ENCODE results near the gene OR2T11. TPM values are rescaled to one million over a fixed set of nuclear protein-coding genes. Genes with fewer than 3 reads are reported as not detected.

OR2T11 gene
- total RNA-seq, 2 donors from 2014 or later: 0.26 TPM; not detected in 1

Small RNA genes within 50 kb of the gene (small RNA-seq; reads per million reads assigned to genes)
- not detected for gene RF00019

Other genes with a start within 250 kb of the OR2T11 start
- gene OR2T1, start 232.0 kb downstream of the OR2T11 start, total RNA-seq: not detected
- not detected for gene OR2T2, start 189.5 kb downstream of the OR2T11 start, total RNA-seq
- gene OR2T3, start 161.7 kb downstream of the OR2T11 start, total RNA-seq: not detected
- gene OR2T5, start 146.5 kb downstream of the OR2T11 start, total RNA-seq: not detected
- not detected for gene OR2G6, start 127.0 kb downstream of the OR2T11 start, total RNA-seq
- gene OR2T29, start 72.3 kb downstream of the OR2T11 start, total RNA-seq: not detected
- gene OR2T34, start 60.3 kb downstream of the OR2T11 start, total RNA-seq: not detected
- not detected for gene OR2T10, start 37.4 kb downstream of the OR2T11 start, total RNA-seq
- not detected for gene OR2T35, start 10.2 kb upstream of the OR2T11 start, total RNA-seq
- gene OR2T27, start 20.4 kb upstream of the OR2T11 start, total RNA-seq: not detected
- gene OR14I1, start 67.7 kb upstream of the OR2T11 start, total RNA-seq: not detected
- not detected for gene LYPD8, start 120.7 kb upstream of the OR2T11 start, total RNA-seq
- gene SH3BP5L, start 190.8 kb upstream of the OR2T11 start, total RNA-seq: 10 to 100 TPM; 13.7 to 14.8 TPM
- 10 to 100 TPM; 18.8 to 27.2 TPM for gene ZNF672, start 203.1 kb upstream of the OR2T11 start, total RNA-seq
- 100 to 1,000 TPM in 1 of 2 donors, 10 to 100 TPM in 1; 35.8 to 128 TPM for gene ZNF692, start 224.0 kb upstream of the OR2T11 start, total RNA-seq

All from body of pancreas (tissue), 2 donors.